ENCODE data around the gene NVL. TPM values are rescaled to one million over a fixed set of nuclear protein-coding genes. Genes with fewer than 3 reads are reported as not detected.

The NVL gene
- total RNA-seq, 2 donors from 2014 or later = 23.9 to 29.7 TPM

GRCh38 chr1:224282140-224282539 is 47.8 kb downstream of the NVL start:
- Histone ChIP-seq H3K36me3 (no peaks in the 10 kb centered on the region), H3K27me3 (replicated peaks; ENCODE audit: insufficient read depth) (no peaks in the 10 kb centered on the region), H3K27ac (no peak overlapping the region), H3K9me3 (no peaks in the 10 kb centered on the region), H3K4me3 (no peak overlapping the region), H3K4me1 (replicated peaks) (no peaks in the 10 kb centered on the region)
- intact Hi-C loops (cut with DNase I) = no loop called here
- no peak for DNase-seq (ENCODE audit: low spot score)
- 97% methylated on average over 3 of the region's 3 CpGs for WGBS
- TF ChIP-seq CTCF (IDR thresholded peaks at IDR 0.05) (no peak), POLR2AphosphoS5 (IDR thresholded peaks at IDR 0.05) (no peak), POLR2A (IDR thresholded peaks at IDR 0.05) (no peak)

GRCh38 chr1:224276771-224277487 is 53.0 kb downstream of the NVL start:
- Histone ChIP-seq H3K27ac (no peak overlapping the region), H3K4me3 (no peak overlapping the region), H3K9me3 (no peaks in the 10 kb centered on the region), H3K36me3 (no peaks in the 10 kb centered on the region), H3K27me3 (replicated peaks; ENCODE audit: insufficient read depth) (no peaks in the 10 kb centered on the region), H3K4me1 (replicated peaks) (no peaks in the 10 kb centered on the region)
- TF ChIP-seq CTCF (IDR thresholded peaks at IDR 0.05) (no peak), POLR2AphosphoS5 (IDR thresholded peaks at IDR 0.05) (no peak), POLR2A (IDR thresholded peaks at IDR 0.05) (no peak)
- intact Hi-C loops (cut with DNase I) = no loop called here
- WGBS = 26% methylated on average over 3 of the region's 3 CpGs
- no peak for DNase-seq (ENCODE audit: low spot score)

GRCh38 chr1:224274970-224275626 is 54.9 kb downstream of the NVL start:
- Histone ChIP-seq H3K36me3 (no peaks in the 10 kb centered on the region), H3K27me3 (replicated peaks; ENCODE audit: insufficient read depth) (no peaks in the 10 kb centered on the region), H3K9me3 (no peaks in the 10 kb centered on the region), H3K27ac (no peak overlapping the region), H3K4me1 (replicated peaks) (no peaks in the 10 kb centered on the region), H3K4me3 (no peak overlapping the region)
- 91% methylated on average over 6 of the region's 6 CpGs for WGBS
- no peak for TF ChIP-seq POLR2A (IDR thresholded peaks at IDR 0.05)
- no peak for DNase-seq (ENCODE audit: low spot score)
- intact Hi-C loops (cut with DNase I) = no loop called here

GRCh38 chr1:224273641-224274040 is 56.3 kb downstream of the NVL start:
- no peak for TF ChIP-seq POLR2AphosphoS5 (IDR thresholded peaks at IDR 0.05)
- TF ChIP-seq CTCF (IDR thresholded peaks at IDR 0.05) = no peak
- TF ChIP-seq POLR2A (IDR thresholded peaks at IDR 0.05) = no peak
- Histone ChIP-seq H3K27me3 (replicated peaks; ENCODE audit: insufficient read depth) (no peaks in the 10 kb centered on the region), H3K4me3 (no peak overlapping the region), H3K4me1 (replicated peaks) (no peaks in the 10 kb centered on the region), H3K27ac (no peak overlapping the region), H3K36me3 (no peaks in the 10 kb centered on the region), H3K9me3 (no peaks in the 10 kb centered on the region)
- DNase-seq (ENCODE audit: low spot score) = no peak
- WGBS = 100% methylated on average over 2 of the region's 2 CpGs
- intact Hi-C loops (cut with DNase I) = no loop called here

GRCh38 chr1:224271106-224271505 is 58.9 kb downstream of the NVL start:
- Histone ChIP-seq H3K4me3 (no peak overlapping the region), H3K4me1 (replicated peaks) (peaks cover 1% of the 10 kb centered on the region), H3K27me3 (replicated peaks; ENCODE audit: insufficient read depth) (no peaks in the 10 kb centered on the region), H3K9me3 (no peaks in the 10 kb centered on the region), H3K36me3 (no peaks in the 10 kb centered on the region), H3K27ac (no peak overlapping the region)
- intact Hi-C loops (cut with DNase I) = no loop called here
- no peak for DNase-seq (ENCODE audit: low spot score)
- TF ChIP-seq POLR2AphosphoS5 (IDR thresholded peaks at IDR 0.05) (no peak), POLR2A (IDR thresholded peaks at IDR 0.05) (no peak), CTCF (IDR thresholded peaks at IDR 0.05) (no peak)
- 96% methylated on average over 3 of the region's 3 CpGs for WGBS
